Skeletal muscle cell (primary cell): ENCODE measurements around the gene PEX11B.

Source experiments
- DNase-seq: peaks from one replicate; pipeline ENCODE4 v3.0.0-alpha.2; 2010; ENCODE audit warnings: low read depth
- H3K4me3 ChIP-seq: 2 replicates; pipeline ENCODE4 v1.5.1; 2011; ENCODE audit warnings: low read depth, mild to moderate bottlenecking, control low read depth, low read length, moderate library complexity

PEX11B gene

GRCh38 chr1:145918992-145919939 is 749 bp upstream of the PEX11B start:
- H3K4me3 ChIP-seq: peak overlapping the region; percentile 96
- peak; percentile 17 for DNase-seq

GRCh38 chr1:145917595-145917994 is 922 bp downstream of the PEX11B start:
- DNase-seq: no peak

DNA sequence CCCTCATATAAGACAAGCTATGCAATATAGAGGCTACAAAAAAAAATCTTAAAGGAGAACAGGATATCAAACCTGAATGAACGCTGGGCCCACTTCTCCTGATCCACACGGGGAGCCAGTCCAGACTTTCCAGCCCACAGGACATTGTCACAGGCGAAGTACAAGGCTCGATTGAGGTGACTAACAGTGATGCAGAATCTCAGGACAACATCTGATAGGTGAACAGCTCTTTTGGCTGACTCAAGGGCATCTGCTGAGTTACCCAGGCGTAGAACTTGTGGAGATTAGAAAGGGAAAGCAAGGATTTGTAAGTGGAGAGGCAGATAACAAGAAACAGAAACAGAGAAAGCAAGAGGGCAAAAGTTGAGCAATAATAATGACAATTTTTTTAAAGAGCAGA is 1.8 kb downstream of the PEX11B start:
- H3K4me3 ChIP-seq: no peak overlapping the region

More at GRCh38 chr1:145917595-145917994, 922 bp downstream of the PEX11B start:
- peak overlapping the region; percentile 96 for H3K4me3 ChIP-seq

GRCh38 chr1:145912128-145912641 is 6.3 kb downstream of the PEX11B start:
- no peak overlapping the region for H3K4me3 ChIP-seq
- DNase-seq: no peak

More for the DNA sequence above, 1.8 kb downstream of the PEX11B start:
- no peak for DNase-seq

DNA sequence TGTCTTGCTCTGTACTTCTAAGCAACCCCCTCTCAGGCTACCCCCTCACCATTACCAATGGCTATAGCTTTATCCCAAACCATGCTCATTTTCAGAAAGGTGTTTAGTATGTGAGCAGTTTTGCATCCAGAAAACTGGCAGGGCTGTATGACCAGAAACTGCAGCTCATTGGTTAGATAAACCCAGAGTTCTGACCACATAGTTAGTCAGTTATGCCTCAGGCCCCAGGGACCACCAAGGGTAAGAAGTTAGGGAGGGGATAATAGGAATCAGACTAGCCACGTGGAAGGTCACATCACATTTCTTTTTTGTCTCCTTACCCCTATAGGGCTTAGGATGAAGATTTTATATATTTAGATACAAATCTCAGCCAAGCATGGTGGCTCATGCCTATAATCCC is 9.9 kb downstream of the PEX11B start:
- DNase-seq: peak; percentile 73
- H3K4me3 ChIP-seq: peak overlapping the region; percentile 52

- no peak overlapping the region for H3K4me3 ChIP-seq
- no peak for DNase-seq
These were observed 11.4 kb downstream of the PEX11B start for GRCh38 chr1:145906954-145907753.

GRCh38 chr1:145901312-145902021 is 17.1 kb downstream of the PEX11B start:
- no peak for DNase-seq
- no peak overlapping the region for H3K4me3 ChIP-seq

GRCh38 chr1:145898756-145899155 is 19.8 kb downstream of the PEX11B start:
- H3K4me3 ChIP-seq: no peak overlapping the region
- DNase-seq: no peak

GRCh38 chr1:145897969-145898368 is 20.5 kb downstream of the PEX11B start:
- no peak overlapping the region for H3K4me3 ChIP-seq
- no peak for DNase-seq

DNA sequence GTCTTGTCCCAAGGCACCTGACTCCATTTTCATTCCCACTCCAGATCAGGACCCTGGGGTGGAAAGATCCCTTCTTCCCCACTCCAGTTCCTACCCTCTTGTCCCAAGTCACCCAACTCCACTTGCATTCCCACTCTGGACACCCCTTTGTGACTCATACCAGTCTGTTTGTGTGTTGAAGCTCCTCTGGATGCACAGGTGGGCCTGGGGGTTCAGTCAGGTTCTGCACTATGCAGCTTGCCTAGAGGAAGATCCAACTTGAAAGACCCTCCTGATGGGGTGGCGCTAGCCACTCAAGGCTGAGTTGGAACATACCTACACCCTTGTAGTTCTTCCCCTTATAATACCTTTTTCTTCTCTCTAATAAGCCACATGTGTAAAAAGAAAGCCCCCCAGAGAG is 23.0 kb downstream of the PEX11B start:
- no peak for DNase-seq
- H3K4me3 ChIP-seq: no peak overlapping the region

- H3K4me3 ChIP-seq: no peak overlapping the region
- no peak for DNase-seq
These were observed 25.0 kb downstream of the PEX11B start for GRCh38 chr1:145893306-145894055.

- H3K4me3 ChIP-seq: no peak overlapping the region
- DNase-seq: no peak
These were observed 25.9 kb downstream of the PEX11B start for GRCh38 chr1:145892486-145893087.

GRCh38 chr1:145891587-145892485 is 26.7 kb downstream of the PEX11B start:
- DNase-seq: peak; percentile 99
- peak overlapping the region; percentile 1 for H3K4me3 ChIP-seq

DNA sequence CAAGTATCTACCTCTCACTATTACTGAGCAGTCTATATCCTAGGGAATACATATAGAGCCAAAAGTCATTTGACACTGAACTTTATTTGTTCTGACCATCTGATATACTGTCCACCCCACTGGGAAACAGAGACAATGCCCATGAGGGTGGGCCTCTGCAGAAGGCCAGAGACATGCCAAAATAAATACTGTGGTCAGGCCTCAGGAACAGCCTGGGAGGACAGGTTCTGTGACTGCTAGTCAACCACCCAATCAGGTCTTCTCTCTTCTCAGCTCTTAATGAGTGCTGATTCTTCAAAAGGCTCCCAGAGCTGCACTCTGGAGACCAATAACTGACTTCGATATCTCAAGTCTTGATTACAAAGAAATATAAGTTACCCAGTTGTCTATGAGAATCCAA is 27.4 kb downstream of the PEX11B start:
- DNase-seq: peak; percentile 77
- H3K4me3 ChIP-seq: no peak overlapping the region

DNA sequence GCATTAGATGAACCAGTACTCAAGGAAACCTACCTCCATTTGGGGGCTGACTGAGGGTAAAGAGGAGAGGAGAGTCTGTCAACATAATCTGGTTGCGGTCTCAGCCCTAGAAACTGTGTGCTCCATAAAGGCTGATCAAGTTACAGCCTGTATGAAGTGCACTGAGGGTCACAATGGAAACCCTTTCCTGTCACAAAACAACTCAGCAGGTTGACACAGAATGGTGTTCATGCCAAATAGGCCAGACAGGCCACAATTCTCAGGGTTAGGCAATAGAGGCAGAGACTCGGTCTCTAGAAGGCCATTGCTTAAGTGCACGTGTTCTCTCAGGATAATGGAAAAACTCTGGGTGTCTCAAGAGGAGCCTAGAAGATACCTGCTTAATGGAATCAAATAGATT is 28.8 kb downstream of the PEX11B start:
- no peak for DNase-seq
- no peak overlapping the region for H3K4me3 ChIP-seq

- DNase-seq: no peak
- H3K4me3 ChIP-seq: no peak overlapping the region
These were observed 30.9 kb downstream of the PEX11B start for GRCh38 chr1:145887631-145888030.

DNA sequence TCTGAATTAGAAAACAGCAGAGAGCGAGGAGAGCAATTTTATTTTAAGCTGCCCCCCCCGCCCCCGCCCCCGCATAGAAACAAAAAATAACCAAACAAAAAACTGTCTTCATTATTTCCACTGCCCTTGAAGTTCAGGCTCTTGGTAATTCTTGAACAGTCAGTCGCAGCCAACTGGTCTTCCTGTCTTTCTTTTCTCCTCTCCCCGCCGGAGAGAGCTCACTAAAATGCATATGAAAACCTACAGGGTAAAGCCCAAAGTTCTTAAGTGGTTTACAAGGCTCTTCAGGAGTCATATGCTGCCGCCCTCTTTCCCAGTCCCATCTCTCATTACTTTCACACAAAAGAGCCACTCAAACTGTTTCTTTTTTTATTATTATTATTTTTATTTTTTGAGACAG is 31.7 kb downstream of the PEX11B start:
- DNase-seq: no peak

DNA sequence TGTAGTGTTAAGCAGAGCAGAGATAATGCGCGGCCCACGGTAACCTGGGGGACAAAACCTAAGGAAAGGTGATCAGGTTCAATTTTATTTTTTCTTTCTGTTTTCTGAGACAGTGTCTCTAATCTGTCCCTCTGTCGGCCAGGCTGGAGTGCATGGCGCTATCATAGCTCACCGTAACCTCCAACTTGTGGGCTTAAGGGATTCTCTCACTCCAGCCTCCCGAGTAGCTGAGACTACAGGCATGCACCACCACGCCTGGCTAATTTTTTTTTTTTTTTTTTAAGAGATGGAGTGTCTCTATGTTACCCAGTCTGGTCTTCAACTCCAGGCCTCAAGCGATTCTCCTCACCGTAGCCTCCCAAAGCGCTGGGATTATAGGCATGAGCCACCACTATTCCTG is 32.1 kb downstream of the PEX11B start:
- peak overlapping the region; percentile 70 for H3K4me3 ChIP-seq
- DNase-seq: no peak

More for the DNA sequence above, 31.7 kb downstream of the PEX11B start:
- no peak overlapping the region for H3K4me3 ChIP-seq
